ENCODE data around the gene PDIA2. TPM values are rescaled to one million over a fixed set of nuclear protein-coding genes. Genes with fewer than 3 reads are reported as not detected.

Gene PDIA2
- total and polyA plus RNA-seq, 2 donors from 2014 or later: not detected

DNA sequence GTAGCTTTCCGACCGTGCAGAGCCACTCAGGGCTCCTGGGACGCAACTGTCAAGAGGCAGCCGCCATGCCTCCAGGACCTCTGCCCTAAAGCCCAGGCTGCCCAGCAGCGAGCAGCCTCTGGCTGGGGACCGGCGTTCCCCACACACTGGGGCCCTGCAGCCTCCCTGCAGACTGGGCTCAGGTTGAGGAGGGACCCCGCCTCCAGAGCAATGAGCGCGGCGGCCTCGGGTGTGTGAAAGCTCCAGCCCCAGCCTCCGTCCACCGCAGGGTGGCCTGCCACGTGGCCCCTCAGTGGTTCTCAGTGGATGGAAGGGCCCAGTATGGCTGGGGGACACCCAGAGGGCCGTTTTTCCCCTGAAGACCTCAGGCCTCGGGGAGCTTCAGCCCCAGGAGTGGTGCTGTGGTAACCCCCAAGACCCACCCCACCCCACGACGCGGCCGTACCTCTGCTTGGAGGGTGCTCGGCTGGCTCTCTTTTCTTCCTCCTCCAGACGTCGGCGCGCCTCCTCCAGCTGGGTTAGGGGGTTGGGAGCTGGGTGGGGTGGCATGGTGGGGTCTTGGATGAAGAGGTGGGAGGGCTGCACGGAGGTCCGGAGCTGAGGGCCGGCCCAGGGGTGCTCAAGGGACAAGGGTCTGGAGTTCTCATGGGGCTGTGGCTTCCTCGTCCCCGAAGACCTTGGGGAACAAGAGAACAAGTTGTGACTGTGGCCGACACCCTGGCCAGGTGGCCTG is 10.2 kb downstream of the PDIA2 start:
- Histone ChIP-seq H3K9ac (ENCODE audit: low read length in 3 of 3) (no peak overlapping the region), H3K27me3 (ENCODE audit: control insufficient read depth, insufficient read depth, low read length) (no peaks in the 10 kb centered on the region), H3K36me3 (ENCODE audit: control insufficient read depth in 2 of 3, insufficient read depth in 3 of 3, low read length in 3 of 3) (peaks cover 0 to 8% (median 0%) of the 10 kb centered on the region in 3 donors), H3K9me3 (ENCODE audit: control insufficient read depth in 2 of 3, insufficient read depth in 1 of 3, low read length in 3 of 3) (no peaks in the 10 kb centered on the region), H3K4me1 (ENCODE audit: control insufficient read depth in 2 of 3, insufficient read depth in 2 of 3, low read depth in 1 of 3, low read length in 3 of 3) (no peaks in the 10 kb centered on the region), H3K4me3 (ENCODE audit: low read length in 3 of 3) (no peak overlapping the region), H3K27ac (ENCODE audit: low read depth in 2 of 2, low read length in 2 of 2) (no peak overlapping the region)
- TF ChIP-seq, protein P1, sequence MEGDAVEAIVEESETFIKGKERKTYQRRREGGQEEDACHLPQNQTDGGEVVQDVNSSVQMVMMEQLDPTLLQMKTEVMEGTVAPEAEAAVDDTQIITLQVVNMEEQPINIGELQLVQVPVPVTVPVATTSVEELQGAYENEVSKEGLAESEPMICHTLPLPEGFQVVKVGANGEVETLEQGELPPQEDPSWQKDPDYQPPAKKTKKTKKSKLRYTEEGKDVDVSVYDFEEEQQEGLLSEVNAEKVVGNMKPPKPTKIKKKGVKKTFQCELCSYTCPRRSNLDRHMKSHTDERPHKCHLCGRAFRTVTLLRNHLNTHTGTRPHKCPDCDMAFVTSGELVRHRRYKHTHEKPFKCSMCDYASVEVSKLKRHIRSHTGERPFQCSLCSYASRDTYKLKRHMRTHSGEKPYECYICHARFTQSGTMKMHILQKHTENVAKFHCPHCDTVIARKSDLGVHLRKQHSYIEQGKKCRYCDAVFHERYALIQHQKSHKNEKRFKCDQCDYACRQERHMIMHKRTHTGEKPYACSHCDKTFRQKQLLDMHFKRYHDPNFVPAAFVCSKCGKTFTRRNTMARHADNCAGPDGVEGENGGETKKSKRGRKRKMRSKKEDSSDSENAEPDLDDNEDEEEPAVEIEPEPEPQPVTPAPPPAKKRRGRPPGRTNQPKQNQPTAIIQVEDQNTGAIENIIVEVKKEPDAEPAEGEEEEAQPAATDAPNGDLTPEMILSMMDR (IDR thresholded peaks at IDR 0.05; ENCODE audit: borderline replicate concordance, extremely low read depth, insufficient read depth): no peak
- DNase-seq (no peak), FAIRE-seq (no peak)
- intact Hi-C loops (cut with DNase I): no loop called here

DNA sequence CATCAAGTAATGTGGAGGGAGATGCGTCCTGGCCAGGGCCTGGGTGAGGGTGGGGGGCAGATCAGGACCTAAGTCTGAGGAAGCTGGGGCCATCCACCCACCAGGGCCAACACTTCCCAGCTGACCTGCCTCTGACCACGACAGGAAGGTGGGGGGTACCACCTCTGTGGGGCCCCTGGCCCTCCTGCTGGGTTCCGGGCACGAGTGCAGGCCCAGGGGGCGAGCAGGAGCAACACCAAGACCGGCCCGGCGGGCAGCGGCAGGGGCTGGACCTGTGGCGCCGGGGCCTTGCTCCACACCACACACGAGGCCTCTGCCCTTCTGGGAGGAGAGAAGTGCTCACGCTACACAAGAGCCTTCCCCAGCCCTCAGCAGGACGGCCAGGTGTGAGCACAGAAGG is 13.3 kb downstream of the PDIA2 start:
- peaks cover 0 to 4% (median 0%) of the 10 kb centered on the region in 3 donors for H3K36me3 ChIP-seq (ENCODE audit: control insufficient read depth in 2 of 3, insufficient read depth in 3 of 3, low read length in 3 of 3)
- H3K27ac ChIP-seq (ENCODE audit: low read depth in 2 of 2, low read length in 2 of 2): no peak overlapping the region
- no peaks in the 10 kb centered on the region for H3K4me1 ChIP-seq (ENCODE audit: control insufficient read depth in 2 of 3, insufficient read depth in 2 of 3, low read depth in 1 of 3, low read length in 3 of 3)
- TF ChIP-seq, protein P1 (IDR thresholded peaks at IDR 0.05; ENCODE audit: borderline replicate concordance, extremely low read depth, insufficient read depth): no peak
- no peak overlapping the region for H3K9ac ChIP-seq (ENCODE audit: low read length in 3 of 3)
- H3K9me3 ChIP-seq (ENCODE audit: control insufficient read depth in 2 of 3, insufficient read depth in 1 of 3, low read length in 3 of 3): no peaks in the 10 kb centered on the region
- no peaks in the 10 kb centered on the region for H3K27me3 ChIP-seq (ENCODE audit: control insufficient read depth, insufficient read depth, low read length)
- FAIRE-seq (no peak), DNase-seq (no peak)
- intact Hi-C loops (cut with DNase I): no loop called here
- H3K4me3 ChIP-seq (ENCODE audit: low read length in 3 of 3): no peak overlapping the region

DNA sequence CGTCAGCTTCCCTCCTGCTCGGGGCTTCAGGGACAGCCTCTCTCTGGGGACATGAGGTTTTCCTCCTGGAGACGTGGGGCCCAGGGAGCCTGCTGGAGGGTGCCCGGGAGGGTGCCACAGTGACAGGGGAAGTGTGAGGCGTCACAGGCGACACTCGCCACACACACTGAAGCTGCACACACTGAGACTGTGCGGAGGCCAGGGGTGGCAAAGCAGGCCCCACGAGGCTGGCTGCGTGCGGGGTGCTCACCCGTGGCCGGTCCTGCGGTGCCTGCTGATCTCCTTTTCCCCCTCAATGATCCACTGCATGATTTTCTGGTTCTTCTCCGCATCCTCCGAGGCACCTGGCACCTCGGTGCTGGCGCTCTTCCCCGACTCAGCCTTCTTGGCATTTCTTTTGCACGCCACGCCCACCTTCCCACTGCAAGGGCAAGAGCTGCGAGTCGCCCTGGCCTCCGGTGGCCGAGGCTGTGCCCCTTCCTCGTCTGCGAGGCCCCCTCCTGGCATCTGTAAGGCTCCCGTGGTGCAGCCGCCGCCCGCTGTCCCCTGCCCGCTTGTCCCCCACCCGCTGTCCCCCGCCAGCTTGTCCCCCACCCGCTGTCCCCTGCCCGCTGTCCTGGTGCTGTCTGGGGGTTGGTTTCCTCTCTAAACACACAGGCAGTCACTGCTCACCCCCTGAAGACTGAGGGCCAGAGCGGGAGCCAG is 14.0 kb downstream of the PDIA2 start:
- peaks cover 0 to 4% (median 0%) of the 10 kb centered on the region in 3 donors for H3K36me3 ChIP-seq (ENCODE audit: control insufficient read depth in 2 of 3, insufficient read depth in 3 of 3, low read length in 3 of 3)
- no peak overlapping the region for H3K9ac ChIP-seq (ENCODE audit: low read length in 3 of 3)
- H3K27ac ChIP-seq (ENCODE audit: low read depth in 2 of 2, low read length in 2 of 2): no peak overlapping the region
- DNase-seq (no peak), FAIRE-seq (no peak)
- intact Hi-C loops (cut with DNase I): no loop called here
- no peaks in the 10 kb centered on the region for H3K9me3 ChIP-seq (ENCODE audit: control insufficient read depth in 2 of 3, insufficient read depth in 1 of 3, low read length in 3 of 3)
- no peaks in the 10 kb centered on the region for H3K4me1 ChIP-seq (ENCODE audit: control insufficient read depth in 2 of 3, insufficient read depth in 2 of 3, low read depth in 1 of 3, low read length in 3 of 3)
- no peak overlapping the region for H3K4me3 ChIP-seq (ENCODE audit: low read length in 3 of 3)
- TF ChIP-seq, protein P1 (IDR thresholded peaks at IDR 0.05; ENCODE audit: borderline replicate concordance, extremely low read depth, insufficient read depth): no peak
- H3K27me3 ChIP-seq (ENCODE audit: control insufficient read depth, insufficient read depth, low read length): no peaks in the 10 kb centered on the region

Data from kidney (tissue), 14 donors.